Caki2 (cell line): ENCODE data around the gene SETD6. TPM values are rescaled to one million over a fixed set of nuclear protein-coding genes. Genes with fewer than 3 reads are reported as not detected.

Experiments used
- total RNA-seq: library from RNA; depleted of rRNA; stranded (reverse); fragments of >200 nt; shearing (Covaris generic); gene quantifications from 2 replicates; pipeline ENCODE4 v1.2.3, GENCODE V29; 2014; ENCODE audit warnings: low replicate concordance; rRNA removed

The SETD6 gene
- total RNA-seq, 1 experiment from 2014 or later, result 17.8 TPM

Other genes starting within 250 kb of the SETD6 start
- not detected in 2 replicates for gene PRSS54, start 220.5 kb upstream of the SETD6 start, total RNA-seq
- 8.2 and 17.2 TPM in 2 replicates for gene GINS3, start 123.0 kb upstream of the SETD6 start, total RNA-seq
- 72.1 and 115 TPM in 2 replicates for gene NDRG4, start 15.4 kb upstream of the SETD6 start, total RNA-seq
- gene CNOT1, start 114.3 kb downstream of the SETD6 start, total RNA-seq, result 60.7 and 114 TPM in 2 replicates
- gene SLC38A7, start 169.3 kb downstream of the SETD6 start, total RNA-seq, result 7.7 and 24.3 TPM in 2 replicates
- gene GOT2, start 218.8 kb downstream of the SETD6 start, total RNA-seq, result 58.3 and 63.1 TPM in 2 replicates